Measurements from ENCODE around the gene SLC38A3.

The SLC38A3 gene

GRCh38 chr3:50269977-50270413, 64.9 kb downstream of the SLC38A3 start:
- no peak for DNase-seq

- no peak for DNase-seq
Measured at GRCh38 chr3:50270422-50271224, 65.6 kb downstream of the SLC38A3 start.

Data from NCI-H1048 (cell line).